H1 (cell line): ENCODE measurements around the gene CDC42EP4. TPM values are rescaled to one million over a fixed set of nuclear protein-coding genes. Genes with fewer than 3 reads are reported as not detected.

Experiments used
- ATF2 ChIP-seq: IDR thresholded peaks from 2 replicates; pipeline ENCODE4 v1.6.1; 2012; ENCODE audit warnings: low read length, inconsistent platforms
- ATF3 ChIP-seq: IDR thresholded peaks from 2 replicates; pipeline ENCODE4 v1.6.1; 2011; ENCODE audit warnings: low read depth, mild to moderate bottlenecking, low read length; ENCODE audit not compliant: insufficient read depth
- BACH1 ChIP-seq: IDR thresholded peaks from 2 replicates; pipeline ENCODE4 v1.6.1; 2012; ENCODE audit warnings: low read length, improper control_type of control experiment
- BRCA1 ChIP-seq: IDR thresholded peaks from 2 replicates; pipeline ENCODE4 v1.6.1; 2012; ENCODE audit warnings: low read depth, low read length, improper control_type of control experiment
- CHD1 ChIP-seq: IDR thresholded peaks from 2 replicates; pipeline ENCODE4 v1.6.1; 2012; ENCODE audit warnings: low read depth, low read length, improper control_type of control experiment
- GTF2F1 ChIP-seq: IDR thresholded peaks from 2 replicates; pipeline ENCODE4 v1.6.1; 2012; ENCODE audit warnings: low read depth, low read length, improper control_type of control experiment, borderline replicate concordance
- JUN ChIP-seq: IDR thresholded peaks from 2 replicates; pipeline ENCODE4 v1.6.1; 2011; ENCODE audit warnings: low read depth, mild to moderate bottlenecking, improper control_type of control experiment, low read length
- JUND ChIP-seq: IDR thresholded peaks from 2 replicates; pipeline ENCODE4 v1.6.1; 2011; ENCODE audit warnings: mild to moderate bottlenecking, improper control_type of control experiment, low read length
- KDM4A ChIP-seq: IDR thresholded peaks from one replicate; pipeline ENCODE4 v1.7.1; 2012; ENCODE audit warnings: low read depth, mild to moderate bottlenecking, moderate library complexity, low read length, inconsistent platforms; ENCODE audit not compliant: severe bottlenecking
- MAFK ChIP-seq: IDR thresholded peaks from 2 replicates; pipeline ENCODE4 v1.6.1; 2012; ENCODE audit warnings: low read depth, mild to moderate bottlenecking, improper control_type of control experiment, low read length
- NANOG ChIP-seq: IDR thresholded peaks from 2 replicates; pipeline ENCODE4 v1.6.1; 2011; ENCODE audit warnings: low read length, low read depth, mild to moderate bottlenecking, inconsistent platforms; ENCODE audit not compliant: insufficient read depth, poor library complexity, severe bottlenecking
- NRF1 ChIP-seq: IDR thresholded peaks from 2 replicates; pipeline ENCODE4 v1.6.1; 2011; ENCODE audit warnings: mild to moderate bottlenecking, low read depth, low read length, improper control_type of control experiment
- RFX5 ChIP-seq: IDR thresholded peaks from 2 replicates; pipeline ENCODE4 v1.6.1; 2011; ENCODE audit warnings: low read depth, low read length, improper control_type of control experiment, borderline replicate concordance
- RXRA ChIP-seq: IDR thresholded peaks from 2 replicates; pipeline ENCODE4 v1.6.1; 2011; ENCODE audit warnings: low read depth, mild to moderate bottlenecking, low read length, moderate library complexity; ENCODE audit not compliant: insufficient read depth
- SIN3A ChIP-seq, 2 experiments: IDR thresholded peaks in 1 of 2; conservative IDR thresholded peaks in 1 of 2; 2 replicates each; pipeline ENCODE4 v1.6.1; 2011 to 2012; ENCODE audit warnings: low read length in 2 of 2, improper control_type of control experiment in 1 of 2, low read depth in 1 of 2, mild to moderate bottlenecking in 1 of 2
- SIRT6 ChIP-seq: IDR thresholded peaks from one replicate; pipeline ENCODE4 v1.7.1; 2012; ENCODE audit warnings: low read length, inconsistent platforms
- SP1 ChIP-seq: IDR thresholded peaks from 2 replicates; pipeline ENCODE4 v1.6.1; 2011; ENCODE audit warnings: low read depth, low read length
- SRF ChIP-seq: IDR thresholded peaks from 2 replicates; pipeline ENCODE4 v1.6.1; 2011; ENCODE audit warnings: mild to moderate bottlenecking, low read depth, low read length, moderate library complexity
- SUZ12 ChIP-seq: fragments of 200-600 bp; sonication (generic); IDR thresholded peaks from 2 replicates; pipeline ENCODE4 v1.6.1; 2012; ENCODE audit warnings: mild to moderate bottlenecking, inconsistent platforms, low read length, moderate library complexity, mixed read lengths
- TBP ChIP-seq: IDR thresholded peaks from 2 replicates; pipeline ENCODE4 v1.6.1; 2011; ENCODE audit warnings: low read depth, low read length, improper control_type of control experiment
- TEAD4 ChIP-seq: IDR thresholded peaks from 2 replicates; pipeline ENCODE4 v1.6.1; 2012; ENCODE audit warnings: low read depth, low read length, inconsistent platforms, mixed read lengths
- USF2 ChIP-seq: IDR thresholded peaks from 2 replicates; pipeline ENCODE4 v1.6.1; 2011; ENCODE audit warnings: low read length, improper control_type of control experiment
- YY1 ChIP-seq: IDR thresholded peaks from 2 replicates; pipeline ENCODE4 v1.6.1; 2011; ENCODE audit warnings: low read depth, mild to moderate bottlenecking, low read length
- polyA plus RNA-seq, 7 experiments: library from polyadenylated mRNA; depleted of rRNA in 3 of 7; stranded (reverse) in 5 of 7; unstranded in 2 of 7; fragments of >200 nt in 5 of 7; fragments of 200-250 nt in 2 of 7; gene quantifications; 1 replicate in 5 of 7; 2 replicates in 1 of 7; 4 replicates in 1 of 7; pipeline versions ENCODE4 v1.2.1 to v1.2.3, GENCODE V29; 2011 to 2013; ENCODE audit warnings: missing spikeins in 2 of 7, mixed read lengths in 2 of 7
- total RNA-seq: library from RNA; stranded (reverse); fragmentation: NEBNext Ultra II Directional; extraction: Animal tissue kit (Norgen Biotek cat#: 25700); gene quantifications from 2 replicates; pipeline ENCODE4 v1.2.1, GENCODE V29; 2021

Gene CDC42EP4
- total and polyA plus RNA-seq, 2 of the 8 experiments (the other 6 are each of a cell fraction or from before 2014, with no cell fraction given), result 8.8 to 12.6 TPM

- TF ChIP-seq ATF3 (no peak), JUN (no peak), SUZ12 (no peak), RFX5 (no peak), NANOG (no peak), USF2 (no peak), SP1 (no peak), BACH1 (no peak), ATF2 (peak; percentile 74; the same call in 1 of the 2 replicates), TEAD4 (peak; percentile 93), CHD1 (no peak), YY1 (0 out of 2 replicates have a peak, but pooled peaks have one; percentile 12), SIRT6 (no peak), MAFK (no peak), NRF1 (no peak), KDM4A (no peak), JUND (0 out of 2 replicates have a peak, but pooled peaks have one; percentile 27), BRCA1 (no peak), SIN3A (conservative IDR thresholded peaks at IDR 0.05 in 1 of 2, IDR thresholded peaks at IDR 0.05 in 1 of 2; ENCODE audit: low read depth in 1 of 2, low read length in 2 of 2) (no peak; a peak in 1 of 4 replicates), TBP (no peak), SRF (no peak), GTF2F1 (no peak), RXRA (no peak)
These were observed 56.1 kb downstream of the CDC42EP4 start (continued) for GRCh38 chr17:73255671-73256181.
